Esophagus squamous epithelium (tissue), 5 donors: ENCODE results near the gene LIMK2. TPM values are rescaled to one million over a fixed set of nuclear protein-coding genes. Genes with fewer than 3 reads are reported as not detected.
A peak's percentile ranks its signal among the peaks of the same experiment; 100 is the strongest.

Experiments
- DNase-seq: peaks from one replicate; lab custom pipeline; 2025; lab: John Stamatoyannopoulos, UW
- H3K27ac ChIP-seq, 4 donors: fragments of 200-600 bp; sonication (generic); one replicate each; pipeline ENCODE4 v1.5.1; 2016 to 2019; ENCODE audit warnings: mild to moderate bottlenecking in 1 of 4
- H3K27me3 ChIP-seq, 4 donors: fragments of 200-600 bp; sonication (generic); 1 replicate in 3 of 4; 2 replicates in 1 of 4; pipeline versions ENCODE4 v1.5.1 to v1.6.0; 2017 to 2021; ENCODE audit warnings: antibody characterized with exemption in 1 of 4
- H3K36me3 ChIP-seq, 3 donors: fragments of 200-600 bp; sonication (generic); one replicate each; pipeline ENCODE4 v1.5.1; 2016 to 2019
- H3K4me1 ChIP-seq, 3 donors: fragments of 200-600 bp; sonication (generic); one replicate each; pipeline ENCODE4 v1.5.1; 2017 to 2019
- H3K4me3 ChIP-seq, 4 donors: fragments of 200-600 bp; sonication (generic); 1 replicate in 3 of 4; 2 replicates in 1 of 4; pipeline ENCODE4 v1.5.1; 2016 to 2019; ENCODE audit warnings: mild to moderate bottlenecking in 2 of 4, moderate library complexity in 1 of 4
- H3K9me3 ChIP-seq, 3 donors: fragments of 200-600 bp; sonication (generic); one replicate each; pipeline ENCODE4 v1.5.1; 2016 to 2019
- POLR2A ChIP-seq, 4 donors: fragments of 450-650 bp; IDR thresholded peaks; one replicate each; pipeline ENCODE4 v1.6.1; 2017; ENCODE audit warnings: antibody characterized with exemption in 4 of 4, mild to moderate bottlenecking in 4 of 4, moderate library complexity in 3 of 4
- WGBS, 2 donors: methylation state at CpG; one replicate each; pipeline ENCODE4 v1.1.5; 2018; 5-methylcytosine and 5-hydroxymethylcytosine counted together
- intact Hi-C: fragments of 100-400 bp; cut with DNase I; formaldehyde crosslinking; loops from one replicate; pipeline ENCODE4 v1.15.0; 2022
- total RNA-seq, 4 donors: library from RNA; depleted of rRNA; stranded (reverse); fragments of >200 nt; gene quantifications; one replicate each; pipeline ENCODE4 v1.1.0, GENCODE V29; 2016
- TF ChIP-seq, protein P1 (sequence below), 6 experiments: fragments of 450-650 bp in 4 of 6; fragments of 200-600 bp in 2 of 6; sonication (generic) in 2 of 6; IDR thresholded peaks; one replicate each; pipeline ENCODE4 v1.5.1; 2016 to 2019; ENCODE audit warnings: antibody characterized with exemption in 6 of 6, mild to moderate bottlenecking in 4 of 6, moderate library complexity in 4 of 6
- donor health status: DM: yes; HTN: yes; CAD: no.

LIMK2 gene
- total RNA-seq, 4 donors from 2014 or later = 61.8 to 134 (median 109) TPM

DNA sequence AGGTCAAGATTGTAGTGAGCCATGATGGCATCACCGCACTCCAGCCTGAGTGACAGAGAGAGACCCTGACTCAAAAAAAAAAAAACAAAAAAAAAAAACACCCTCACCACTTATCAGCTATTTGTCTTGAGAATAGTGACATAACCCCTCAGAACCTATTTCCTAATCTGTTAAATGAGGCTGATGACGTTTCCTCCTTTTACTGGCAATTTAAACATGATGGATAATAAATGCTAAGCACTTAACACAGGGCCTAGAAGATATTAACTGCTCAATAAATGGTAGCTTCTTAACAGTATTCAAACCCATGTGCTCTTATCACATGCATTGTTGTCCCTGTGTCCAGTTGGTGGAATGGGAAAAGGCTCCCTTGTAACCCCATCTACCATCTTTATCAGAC, 34.6 kb downstream of the LIMK2 start:
- 72 to 82% methylated on average over 2 of the region's 2 CpGs for WGBS, 2 donors
- H3K27ac ChIP-seq = no peak overlapping the region

DNA sequence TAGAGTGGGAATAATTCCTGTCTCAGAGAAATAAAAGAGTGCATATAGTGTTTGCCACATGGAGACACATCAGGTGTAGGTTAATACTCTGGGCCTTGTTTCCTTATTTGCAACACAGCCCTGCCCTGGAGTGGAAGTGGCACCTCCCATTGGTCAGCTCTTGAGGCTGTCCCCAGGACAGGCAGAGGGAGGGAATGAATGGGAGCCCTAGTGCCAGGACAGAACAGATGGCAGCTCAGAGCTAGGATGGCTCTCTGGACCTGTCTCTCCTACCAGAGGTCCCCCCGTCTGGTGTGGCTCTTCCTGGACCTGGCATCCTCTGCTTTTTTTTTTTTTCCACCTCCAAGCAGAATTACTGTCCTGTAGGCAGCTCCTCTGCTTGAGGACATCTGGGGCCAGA, 35.6 kb downstream of the LIMK2 start:
- H3K9me3 ChIP-seq = no peaks in the 10 kb centered on the region
- DNase-seq = no peak
- H3K4me1 ChIP-seq = peaks cover 12 to 79% (median 20%) of the 10 kb centered on the region in 3 donors
- WGBS, 2 donors = 44 to 71% methylated on average over 1 of the region's 1 CpG
- intact Hi-C loops = no loop called here
- peak overlapping the region in 3 of 4 donors; percentile 68 to 74 (median 71) for H3K4me3 ChIP-seq
- no peaks in the 10 kb centered on the region for H3K36me3 ChIP-seq
- no peaks in the 10 kb centered on the region for H3K27me3 ChIP-seq
- H3K27ac ChIP-seq = peak overlapping the region in 3 of 4 donors; percentile 89 to 93 (median 92)
- TF ChIP-seq, protein P1, sequence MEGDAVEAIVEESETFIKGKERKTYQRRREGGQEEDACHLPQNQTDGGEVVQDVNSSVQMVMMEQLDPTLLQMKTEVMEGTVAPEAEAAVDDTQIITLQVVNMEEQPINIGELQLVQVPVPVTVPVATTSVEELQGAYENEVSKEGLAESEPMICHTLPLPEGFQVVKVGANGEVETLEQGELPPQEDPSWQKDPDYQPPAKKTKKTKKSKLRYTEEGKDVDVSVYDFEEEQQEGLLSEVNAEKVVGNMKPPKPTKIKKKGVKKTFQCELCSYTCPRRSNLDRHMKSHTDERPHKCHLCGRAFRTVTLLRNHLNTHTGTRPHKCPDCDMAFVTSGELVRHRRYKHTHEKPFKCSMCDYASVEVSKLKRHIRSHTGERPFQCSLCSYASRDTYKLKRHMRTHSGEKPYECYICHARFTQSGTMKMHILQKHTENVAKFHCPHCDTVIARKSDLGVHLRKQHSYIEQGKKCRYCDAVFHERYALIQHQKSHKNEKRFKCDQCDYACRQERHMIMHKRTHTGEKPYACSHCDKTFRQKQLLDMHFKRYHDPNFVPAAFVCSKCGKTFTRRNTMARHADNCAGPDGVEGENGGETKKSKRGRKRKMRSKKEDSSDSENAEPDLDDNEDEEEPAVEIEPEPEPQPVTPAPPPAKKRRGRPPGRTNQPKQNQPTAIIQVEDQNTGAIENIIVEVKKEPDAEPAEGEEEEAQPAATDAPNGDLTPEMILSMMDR (IDR thresholded peaks at IDR 0.05) = no peak
- TF ChIP-seq POLR2A (IDR thresholded peaks at IDR 0.05) = no peak

More for the DNA sequence above, 34.6 kb downstream of the LIMK2 start:
- H3K36me3 ChIP-seq = no peaks in the 10 kb centered on the region
- DNase-seq = no peak
- H3K4me3 ChIP-seq = no peak overlapping the region
- intact Hi-C loops = no loop called here
- no peaks in the 10 kb centered on the region for H3K9me3 ChIP-seq
- no peaks in the 10 kb centered on the region for H3K27me3 ChIP-seq
- H3K4me1 ChIP-seq = peaks cover 12 to 69% (median 20%) of the 10 kb centered on the region in 3 donors
- TF ChIP-seq, protein P1 (IDR thresholded peaks at IDR 0.05) = no peak
- no peak for TF ChIP-seq POLR2A (IDR thresholded peaks at IDR 0.05)

DNA sequence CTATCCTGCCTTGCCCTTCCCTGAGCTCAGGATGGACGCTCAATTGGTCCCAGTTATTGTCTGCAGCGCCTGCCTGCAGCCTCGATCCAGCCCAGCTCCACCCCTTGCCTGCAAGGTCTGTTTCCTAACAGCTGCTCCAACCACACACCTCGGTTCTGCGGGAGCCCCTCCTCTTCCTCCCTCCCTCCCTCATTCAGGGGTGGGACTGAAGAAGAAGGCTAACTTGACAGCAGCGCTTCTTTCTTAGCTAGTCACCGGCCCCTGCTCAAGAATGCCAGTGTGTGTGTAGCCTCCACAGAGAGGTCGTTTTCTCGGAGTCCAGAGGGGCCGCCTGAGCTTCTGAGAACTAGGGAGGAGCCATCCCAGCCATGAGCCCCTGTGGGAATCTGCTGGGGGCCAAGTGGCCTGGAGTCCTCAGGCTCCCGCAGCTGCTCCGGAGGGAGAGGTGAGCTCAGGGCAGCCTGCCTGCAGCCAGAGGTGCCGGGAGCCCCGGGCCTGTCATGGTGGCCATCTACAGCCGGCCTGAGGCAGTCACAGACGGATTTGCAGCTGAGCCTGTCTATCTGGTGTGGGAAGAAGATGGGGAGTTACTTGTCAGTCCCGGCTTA, 36.1 kb downstream of the LIMK2 start:
- 12 to 17% methylated on average over 4 to 6 of the region's 17 CpGs for WGBS, 2 donors
- intact Hi-C loops = no loop called here
- Histone ChIP-seq H3K27ac (peak overlapping the region; percentile 89 to 93 (median 90)), H3K4me1 (peaks cover 16 to 79% (median 20%) of the 10 kb centered on the region in 3 donors), H3K27me3 (no peaks in the 10 kb centered on the region), H3K36me3 (no peaks in the 10 kb centered on the region), H3K9me3 (no peaks in the 10 kb centered on the region), H3K4me3 (peak overlapping the region; percentile 68 to 74 (median 70))
- no peak for DNase-seq
- TF ChIP-seq POLR2A (IDR thresholded peaks at IDR 0.05) = peak in 2 of 4 donors; percentile 66 to 86
- TF ChIP-seq, protein P1 (IDR thresholded peaks at IDR 0.05) = no peak

DNA sequence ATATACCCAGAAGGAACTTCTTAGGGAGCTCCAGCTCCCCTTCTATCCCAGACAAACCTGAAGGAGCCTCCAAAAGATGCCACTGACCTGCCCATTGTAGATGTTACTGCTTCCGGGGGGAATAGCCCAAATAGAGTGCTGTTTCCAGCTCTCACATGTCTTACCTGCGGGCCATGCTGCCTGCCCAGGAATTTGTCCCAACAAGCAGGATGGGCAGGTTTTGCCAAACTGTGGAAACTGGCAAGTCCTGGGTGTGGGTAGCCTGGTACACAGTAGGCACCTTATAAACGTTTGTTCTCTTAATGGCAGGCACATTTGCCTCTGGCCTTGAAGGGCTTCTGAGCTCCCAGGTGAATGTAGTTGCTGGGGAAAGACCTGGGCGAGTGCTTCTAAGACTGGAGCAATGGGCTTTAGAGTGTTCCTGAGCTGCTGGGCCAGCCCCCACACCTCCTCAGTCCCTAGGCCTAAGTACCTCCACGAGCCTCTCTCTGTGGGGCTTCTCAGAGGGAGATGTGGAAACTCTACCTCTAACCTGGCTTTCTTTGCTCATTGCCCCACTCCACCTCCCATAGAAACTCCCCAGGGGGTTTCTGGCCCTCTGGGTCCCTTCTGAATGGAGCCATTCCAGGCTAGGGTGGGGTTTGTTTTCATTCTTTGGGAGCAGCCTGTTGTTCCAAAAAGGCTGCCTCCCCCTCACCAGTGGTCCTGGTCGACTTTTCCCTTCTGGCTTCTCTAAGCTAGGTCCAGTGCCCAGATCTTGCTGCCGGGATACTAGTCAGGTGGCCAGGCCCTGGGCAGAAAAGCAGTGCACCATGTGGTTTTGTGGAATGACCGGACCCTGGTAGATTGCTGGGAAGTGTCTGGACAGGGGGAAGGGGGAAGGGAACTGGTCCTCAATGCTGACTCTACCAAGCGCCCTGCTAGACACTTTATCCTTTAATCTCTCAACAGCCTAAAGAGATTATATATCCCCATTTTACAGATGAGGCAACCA, 37.2 kb downstream of the LIMK2 start:
- intact Hi-C loops = no loop called here
- DNase-seq = no peak
- H3K4me1 ChIP-seq = peaks cover 12 to 79% (median 16%) of the 10 kb centered on the region in 3 donors

More for the DNA sequence above, 37.2 kb downstream of the LIMK2 start:
- TF ChIP-seq POLR2A (IDR thresholded peaks at IDR 0.05) = peak in 1 of 4 donors; percentile 32
- TF ChIP-seq, protein P1 (IDR thresholded peaks at IDR 0.05) = no peak
- WGBS, 2 donors = 40 to 45% methylated on average over 6 to 7 of the region's 9 CpGs
- peak overlapping the region; percentile 68 to 74 (median 70) for H3K4me3 ChIP-seq
- H3K9me3 ChIP-seq = no peaks in the 10 kb centered on the region
- no peaks in the 10 kb centered on the region for H3K36me3 ChIP-seq
- H3K27me3 ChIP-seq = no peaks in the 10 kb centered on the region
- H3K27ac ChIP-seq = peak overlapping the region; percentile 89 to 93 (median 90)
